NCI-H2107 treated with DMSO at 0.1 percent for 48 hours (cell line): ENCODE measurements around the gene SPAAR.
"Not testable (repeated sequence)": the region's sequence is repeated elsewhere in the genome, so short reads cannot be mapped to it uniquely, and the experiment has no call there.

Experiments used
- DNase-seq: peaks from one replicate; lab custom pipeline; 2025; ENCODE audit not compliant: unreplicated experiment; lab: John Stamatoyannopoulos, UW

SPAAR gene

DNA sequence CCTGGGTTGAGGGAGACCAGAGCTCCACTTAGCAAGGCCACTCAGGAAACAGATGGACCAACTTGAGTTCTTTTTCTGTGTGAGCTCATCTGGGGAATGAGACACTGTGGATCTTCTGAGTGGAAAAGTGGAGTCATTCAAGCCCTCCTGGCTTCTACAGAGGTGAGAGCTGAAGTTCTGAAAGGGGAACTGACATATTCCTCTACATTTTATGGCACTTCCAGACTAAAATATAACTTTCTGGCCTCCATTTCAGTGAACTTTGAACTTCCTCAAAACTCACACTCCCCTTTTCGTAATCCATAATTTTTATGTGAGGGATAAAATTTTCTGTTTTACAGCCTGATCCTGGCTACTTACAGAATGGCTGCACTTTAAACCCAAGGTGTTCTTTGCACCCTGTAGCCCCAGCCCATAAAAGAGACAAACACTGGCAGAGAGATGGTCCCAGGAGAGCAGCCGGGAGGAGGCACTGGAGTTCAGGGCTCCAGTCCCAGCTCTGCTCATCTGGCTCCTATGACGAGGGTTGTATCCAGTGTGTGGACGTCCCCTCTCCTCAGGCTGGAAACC is 10.8 kb downstream of the SPAAR start:
- DNase-seq: no peak

DNA sequence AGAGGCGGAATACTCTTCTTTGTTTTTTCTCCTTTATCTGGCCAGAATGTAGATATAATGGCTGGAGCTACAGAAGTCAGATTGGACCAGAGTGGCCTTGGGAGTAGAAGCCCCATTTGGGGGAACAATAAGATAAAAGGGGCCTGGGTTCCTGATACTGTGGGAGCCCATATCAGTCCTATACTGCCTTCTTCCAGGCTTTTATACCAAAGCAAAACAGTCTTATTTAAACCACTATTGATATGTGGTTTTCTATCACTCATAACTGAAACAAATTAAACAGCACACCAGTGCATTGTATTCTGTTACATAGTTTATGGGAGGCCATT is 14.3 kb downstream of the SPAAR start:
- DNase-seq: no peak

DNA sequence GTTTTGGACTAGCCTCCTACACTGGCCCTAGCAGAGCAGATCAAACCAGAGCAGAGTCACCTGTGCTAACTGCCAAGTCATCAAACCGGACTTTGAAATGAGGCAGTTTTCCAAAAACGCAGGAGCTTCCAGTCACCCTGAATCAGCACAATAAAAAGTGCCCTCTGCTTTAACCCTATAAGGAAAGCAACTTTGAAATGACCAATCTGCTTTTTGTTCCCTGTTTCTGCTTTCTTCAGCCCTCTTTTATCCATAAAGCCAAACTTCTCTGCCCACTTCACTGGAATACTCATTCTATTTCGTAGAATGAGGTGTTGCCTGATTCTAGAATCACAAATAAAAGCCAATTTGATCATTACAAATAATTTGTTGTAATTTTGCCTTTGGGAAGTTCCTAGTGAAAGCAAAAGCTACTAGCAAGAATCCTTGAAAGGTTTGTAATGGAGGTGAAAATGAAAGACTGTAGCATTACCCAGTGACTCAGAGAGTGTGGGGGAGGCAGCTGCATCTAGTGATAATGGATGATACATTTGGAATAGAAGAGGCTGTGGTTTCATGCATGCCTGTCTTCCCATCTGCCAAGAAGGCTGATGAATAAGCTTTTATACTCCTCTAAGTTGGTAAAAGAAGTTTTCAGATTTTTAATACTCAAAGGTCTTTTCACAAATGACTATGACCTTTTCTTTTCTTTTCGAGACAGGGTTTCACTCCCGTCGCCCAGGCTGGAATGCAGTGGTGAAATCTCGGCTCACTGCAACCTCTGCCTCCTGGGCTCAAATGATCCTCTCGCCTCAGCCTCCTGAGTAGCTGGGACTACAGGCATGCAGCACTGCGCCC is 14.9 kb downstream of the SPAAR start:
- peak; percentile 32 for DNase-seq

DNA sequence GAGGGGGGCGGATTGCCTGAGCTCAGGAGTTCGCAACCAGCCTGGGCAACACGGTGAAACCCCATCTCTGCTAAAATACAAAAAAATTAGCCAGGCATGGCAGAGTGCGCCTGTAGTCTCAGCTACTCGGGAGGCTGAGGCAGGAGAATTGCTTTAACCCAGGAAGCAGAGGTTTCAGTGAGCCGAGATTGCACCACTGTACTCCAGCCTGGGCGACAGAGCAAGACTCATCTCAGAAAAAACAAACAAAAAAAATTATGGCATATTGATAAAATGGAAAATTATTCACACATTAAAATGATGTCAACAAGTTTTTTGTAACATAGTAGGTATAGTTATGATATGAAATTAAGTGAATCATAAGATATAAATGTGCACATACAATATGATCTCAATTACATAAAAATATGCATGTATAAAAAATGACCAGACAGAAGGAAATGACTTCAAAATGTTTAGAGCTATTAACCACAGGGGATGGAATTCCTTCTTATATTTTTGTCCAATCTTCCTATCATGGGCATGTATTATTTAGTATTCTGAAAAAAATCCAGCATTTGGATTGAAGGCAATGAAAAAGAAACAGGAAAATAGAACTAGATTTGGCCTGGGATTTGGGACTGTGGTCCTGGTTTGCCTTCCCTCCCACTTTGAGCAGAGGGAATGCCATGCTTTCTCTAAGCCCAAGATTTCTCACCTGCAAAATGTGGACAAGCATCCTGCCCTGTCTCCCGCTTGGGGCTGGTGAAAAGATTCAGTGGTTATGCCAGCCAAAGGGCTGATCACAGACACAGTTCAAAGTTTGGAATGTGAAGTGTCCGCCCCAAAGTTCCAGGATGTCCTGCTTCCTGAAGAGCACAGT is 19.5 kb downstream of the SPAAR start:
- no peak for DNase-seq

DNA sequence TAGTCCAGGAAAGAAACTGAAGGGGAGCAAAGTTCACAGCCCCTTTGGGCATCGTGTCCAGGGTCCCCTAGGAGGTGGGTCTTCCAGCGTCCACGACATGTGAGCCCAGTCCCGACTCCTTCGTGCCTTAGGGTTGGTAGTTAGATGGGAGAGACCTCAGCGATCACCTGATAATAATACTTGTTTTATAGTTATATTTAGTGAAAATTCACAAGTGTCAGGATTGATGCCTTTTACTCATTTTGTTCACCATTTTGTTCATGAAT is 20.1 kb downstream of the SPAAR start:
- no peak for DNase-seq

DNA sequence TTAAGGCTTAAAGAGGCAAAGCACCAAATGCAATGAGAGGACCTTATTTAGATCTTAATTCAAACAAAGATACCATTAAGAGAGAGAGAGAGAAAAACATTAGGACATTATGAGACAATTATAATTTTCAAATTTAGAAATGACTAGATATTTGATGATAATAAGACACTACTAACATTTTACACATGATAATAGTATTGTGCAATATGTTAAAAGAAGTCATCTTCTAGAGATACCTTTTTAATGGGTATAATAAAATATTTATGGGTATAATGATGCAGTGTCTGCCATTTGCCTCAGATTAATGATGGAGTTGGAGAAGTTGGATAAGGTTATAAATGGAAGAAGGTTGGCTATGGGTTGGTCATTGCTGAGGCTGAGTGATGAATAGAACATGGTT is 21.2 kb downstream of the SPAAR start:
- no peak for DNase-seq

DNA sequence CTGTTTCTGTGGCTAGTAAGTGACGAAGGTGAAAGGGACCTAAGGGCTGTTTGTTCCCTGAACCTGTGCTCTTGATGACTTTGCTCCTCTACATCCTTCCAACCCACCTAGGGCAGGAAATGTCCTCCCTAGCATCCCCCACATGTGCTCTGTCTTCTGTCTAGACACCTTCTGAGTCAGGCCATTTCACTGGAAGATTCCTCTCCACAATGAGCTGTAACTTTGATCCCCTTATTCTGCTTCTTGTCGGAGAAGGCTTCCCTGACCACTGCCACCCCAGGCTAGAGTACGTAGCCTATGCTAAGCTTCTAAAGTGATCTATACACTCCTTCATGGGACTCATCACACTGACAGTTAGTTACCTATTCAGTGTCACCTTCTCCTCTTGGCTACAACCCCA is 21.7 kb downstream of the SPAAR start:
- no peak for DNase-seq

DNA sequence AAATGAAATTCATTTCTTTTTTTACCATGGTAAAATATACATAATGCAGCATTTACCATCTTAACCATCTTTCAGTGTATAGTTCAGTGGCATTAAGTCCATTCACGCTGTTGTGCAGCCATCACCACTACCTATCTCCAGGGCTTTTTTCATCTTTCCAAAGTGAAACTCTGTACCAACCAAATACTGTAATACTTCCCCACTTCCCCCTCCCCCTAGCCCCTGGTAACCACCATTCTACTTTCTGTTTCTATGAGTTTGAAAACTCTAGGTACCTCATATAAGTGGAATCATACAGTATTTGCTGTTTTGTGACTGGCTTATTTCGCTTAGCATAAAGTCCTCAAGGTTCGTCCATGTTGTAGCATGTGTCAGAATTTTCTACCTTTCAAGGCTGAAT is 23.4 kb downstream of the SPAAR start:
- no peak for DNase-seq

DNA sequence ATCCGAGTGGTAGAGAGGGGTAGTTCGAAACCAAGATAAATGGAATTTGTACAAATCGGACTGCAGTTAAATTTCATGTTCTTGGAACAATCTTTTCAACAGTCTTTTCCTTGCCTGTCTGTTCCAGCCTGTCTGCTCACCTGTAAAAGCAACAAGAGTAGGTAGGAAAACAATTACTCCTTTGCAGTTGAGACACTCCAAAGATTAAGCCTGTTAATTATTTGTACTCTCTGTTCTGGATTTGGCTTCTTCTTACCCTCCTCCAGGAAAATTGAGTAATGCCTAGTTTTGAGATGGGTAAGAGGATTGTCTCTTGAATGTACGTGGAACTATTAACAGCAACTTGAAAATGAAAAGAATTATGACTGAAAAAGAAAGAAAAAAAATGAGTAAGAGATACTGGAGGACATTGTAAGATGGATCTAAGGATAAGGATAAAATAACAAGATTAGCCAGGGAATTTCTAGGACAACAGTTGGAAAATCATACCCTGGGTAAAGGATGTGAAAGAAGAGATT is 24.3 kb downstream of the SPAAR start:
- DNase-seq: no peak

DNA sequence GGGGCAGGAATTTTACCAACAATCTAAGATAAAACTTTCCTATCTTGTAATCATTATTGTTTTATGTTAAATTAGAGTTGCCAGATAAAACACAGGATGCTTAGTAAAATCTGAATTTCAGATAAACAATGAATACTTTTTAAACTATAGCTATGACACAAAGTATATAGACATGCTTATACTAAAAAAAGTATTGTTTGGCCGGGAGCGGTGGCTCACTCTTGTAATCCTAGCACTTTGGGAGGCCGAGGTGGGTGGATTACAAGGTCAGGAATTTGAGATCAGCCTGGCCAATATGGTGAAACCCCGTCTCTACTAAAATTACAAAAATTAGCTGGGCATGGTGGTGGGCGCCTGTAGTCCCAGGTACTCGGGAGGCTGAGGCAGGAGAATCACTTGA is 24.8 kb downstream of the SPAAR start:
- not testable (repeated sequence) for DNase-seq

DNA sequence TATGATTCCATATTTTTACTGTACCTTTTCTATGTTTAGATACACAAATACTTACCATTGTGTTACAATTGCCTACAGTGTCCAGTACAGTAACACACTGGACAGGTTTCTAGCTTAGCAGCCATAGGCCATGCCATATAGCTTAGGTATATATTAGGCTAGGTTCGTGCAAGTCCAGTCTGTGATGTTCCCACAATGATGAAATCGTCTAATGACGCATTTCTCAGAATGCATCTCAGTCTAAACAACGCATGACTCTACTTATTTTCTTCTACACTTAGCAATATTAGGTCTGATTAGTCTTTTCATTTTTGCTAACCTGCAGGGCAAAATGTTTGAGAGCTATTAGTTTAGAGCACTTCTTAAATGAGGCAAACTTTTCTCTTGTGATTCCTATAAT is 26.0 kb downstream of the SPAAR start:
- DNase-seq: no peak

DNA sequence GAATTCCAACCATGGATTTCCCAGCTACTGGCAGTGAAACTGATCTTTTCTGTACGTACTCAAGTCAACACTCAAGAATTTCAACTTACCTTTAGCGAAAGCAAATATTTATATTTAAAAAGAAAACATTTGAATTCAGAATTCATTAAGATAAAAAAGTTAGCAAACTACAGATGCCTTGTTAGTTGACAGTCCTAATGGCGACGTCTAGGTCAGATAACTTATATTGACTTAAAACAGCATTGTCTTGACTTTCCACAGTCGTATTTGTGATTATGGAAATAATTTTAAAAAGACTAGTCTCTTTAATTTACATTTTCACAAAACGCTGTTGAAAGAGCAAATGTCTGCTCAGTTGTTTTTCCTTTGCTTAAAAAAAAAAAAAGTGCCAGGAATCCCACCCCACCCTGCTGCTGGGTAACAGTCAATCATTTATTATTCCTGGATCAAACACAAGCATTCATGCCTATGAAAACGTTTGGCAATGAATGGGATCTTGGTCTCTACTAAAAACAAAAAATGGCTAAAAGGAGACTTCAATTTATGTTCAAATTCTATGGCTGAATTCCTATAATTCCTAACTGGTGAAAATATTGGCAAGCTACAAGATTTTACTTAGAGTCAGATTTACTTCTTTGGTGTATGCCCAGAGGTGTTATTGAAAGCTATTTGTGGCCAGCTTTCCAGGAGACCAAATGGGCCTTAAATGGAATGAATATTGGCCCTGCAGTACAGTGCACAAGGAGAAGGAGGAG is 26.6 kb downstream of the SPAAR start:
- DNase-seq: no peak

DNA sequence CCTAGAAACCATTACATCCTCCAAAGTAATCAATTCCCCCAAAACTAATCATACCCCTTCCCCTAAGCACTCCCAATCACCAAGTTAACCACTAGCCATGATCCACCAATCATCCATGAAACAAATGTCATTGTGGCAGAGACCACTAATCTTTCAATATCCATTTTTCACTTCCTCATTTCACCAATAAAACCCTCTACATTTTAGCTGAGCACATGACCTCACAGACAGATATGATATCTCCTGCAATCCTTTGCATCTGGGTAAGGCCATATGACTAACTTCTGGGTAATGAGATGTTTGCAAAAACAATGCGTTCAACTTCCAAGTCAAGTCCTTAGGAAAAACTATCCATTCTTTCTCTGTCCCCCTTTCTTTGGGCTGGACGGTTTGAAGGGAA is 27.9 kb downstream of the SPAAR start:
- DNase-seq: no peak

DNA sequence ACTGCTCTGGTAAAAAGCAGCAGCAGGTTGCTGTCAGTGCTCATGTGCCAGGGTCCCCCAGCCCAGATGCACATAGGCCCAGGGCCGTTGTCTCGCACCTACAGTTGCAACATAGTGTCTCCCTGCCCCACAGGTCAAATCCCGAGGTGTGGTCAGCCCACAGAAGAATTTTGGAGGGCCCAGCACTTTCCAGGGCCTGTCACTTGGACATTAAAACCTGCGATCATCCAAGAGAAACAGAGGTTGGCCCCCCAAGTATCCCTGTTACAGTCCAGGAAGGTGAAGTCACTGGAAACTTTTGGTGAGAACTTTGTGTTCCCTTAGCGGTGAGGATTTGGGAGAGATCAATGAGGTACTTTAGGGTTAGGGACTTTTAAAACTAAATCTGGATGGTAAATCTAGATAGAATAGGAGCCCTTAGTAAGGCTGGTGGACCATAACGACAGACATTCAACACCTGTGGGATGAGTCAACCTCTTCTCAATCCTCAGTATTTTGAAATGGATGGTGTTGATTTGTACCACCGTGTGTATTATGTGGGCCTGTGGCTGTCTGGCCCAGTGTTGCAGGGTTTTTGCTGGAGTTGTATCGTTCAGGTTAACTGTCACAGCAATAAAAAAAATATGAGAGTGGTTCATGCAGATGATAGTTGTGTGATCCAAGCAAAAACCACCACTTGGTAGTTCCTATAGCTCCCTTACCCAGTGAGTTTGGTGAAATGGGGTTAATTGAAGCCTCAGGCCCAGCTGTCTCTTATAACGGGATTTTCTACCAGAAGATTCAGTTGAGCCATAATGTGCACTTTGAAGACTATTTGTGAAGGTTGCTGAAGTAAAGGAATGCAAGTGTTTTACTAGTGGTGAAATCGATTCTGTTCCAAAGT is 29.4 kb downstream of the SPAAR start:
- DNase-seq: no peak

DNA sequence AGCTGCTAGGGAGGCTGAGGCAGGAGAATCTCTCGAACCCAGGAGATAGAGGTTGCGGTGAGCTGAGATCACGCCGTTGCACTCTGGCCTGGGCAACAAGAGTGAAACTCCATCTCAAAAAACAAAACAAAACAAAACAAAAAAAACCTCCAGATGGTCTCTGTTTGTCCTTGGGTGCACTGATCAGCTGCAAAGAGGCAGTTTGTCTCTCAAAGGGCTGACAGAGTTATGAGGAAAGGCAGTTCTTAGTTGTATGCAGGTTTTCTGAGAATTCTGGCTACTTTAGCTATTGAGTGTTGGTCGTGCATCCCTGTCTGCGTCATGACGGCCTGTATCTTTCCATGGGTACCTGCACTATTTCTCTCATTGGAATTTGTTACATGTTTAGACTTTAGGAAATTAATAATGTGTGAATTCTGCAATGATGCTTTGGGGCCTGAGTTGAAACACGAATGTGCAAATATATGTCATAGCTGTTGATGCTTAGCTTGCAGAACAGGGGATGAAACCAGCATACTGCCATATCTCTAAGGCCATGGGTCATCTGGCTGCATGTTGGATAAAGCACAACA is 30.5 kb downstream of the SPAAR start:
- no peak for DNase-seq

DNA sequence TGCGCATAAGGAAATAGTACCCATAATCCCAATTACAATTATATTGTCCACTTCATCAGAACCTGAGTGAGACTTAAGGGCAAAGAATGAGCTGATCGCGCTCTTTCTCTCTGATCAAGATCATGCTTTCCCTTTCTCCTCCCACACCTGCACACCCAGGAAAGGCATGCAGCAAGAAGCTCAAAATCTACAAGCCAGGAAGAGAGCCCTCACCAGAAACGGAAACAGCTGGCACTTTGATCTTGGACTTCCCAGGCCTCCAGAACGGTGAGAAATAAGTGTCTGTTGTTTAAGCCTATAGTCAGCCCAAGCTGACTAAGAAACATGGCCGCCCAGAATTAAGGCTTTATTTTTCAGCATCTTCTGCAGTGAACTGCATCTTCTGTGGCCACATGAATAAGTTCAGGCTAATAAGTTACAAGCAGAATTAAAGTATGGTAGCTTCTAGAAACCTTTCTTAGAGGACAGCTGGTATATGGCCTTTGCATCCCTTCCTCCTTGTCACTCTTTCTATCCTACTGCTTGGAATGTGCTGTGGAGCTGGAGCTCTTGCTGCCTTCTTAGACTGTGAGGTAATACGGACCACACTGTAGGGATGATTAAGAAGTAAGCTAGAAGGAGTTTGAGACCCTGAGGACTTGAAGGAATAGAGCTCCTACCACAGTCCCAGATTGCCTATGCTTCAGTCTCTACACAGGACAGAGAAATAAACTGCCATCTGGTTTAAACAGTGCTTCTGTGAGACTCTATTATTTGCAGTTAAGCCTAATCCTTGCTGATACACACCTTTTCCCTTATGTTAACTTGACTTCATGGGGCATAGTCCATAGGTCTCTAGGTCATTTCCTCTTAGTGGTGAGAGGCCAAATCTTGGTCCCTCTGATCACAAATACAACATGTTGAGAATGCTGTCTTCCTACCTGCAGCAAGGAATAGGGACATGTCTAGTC is 31.4 kb downstream of the SPAAR start:
- DNase-seq: no peak

DNA sequence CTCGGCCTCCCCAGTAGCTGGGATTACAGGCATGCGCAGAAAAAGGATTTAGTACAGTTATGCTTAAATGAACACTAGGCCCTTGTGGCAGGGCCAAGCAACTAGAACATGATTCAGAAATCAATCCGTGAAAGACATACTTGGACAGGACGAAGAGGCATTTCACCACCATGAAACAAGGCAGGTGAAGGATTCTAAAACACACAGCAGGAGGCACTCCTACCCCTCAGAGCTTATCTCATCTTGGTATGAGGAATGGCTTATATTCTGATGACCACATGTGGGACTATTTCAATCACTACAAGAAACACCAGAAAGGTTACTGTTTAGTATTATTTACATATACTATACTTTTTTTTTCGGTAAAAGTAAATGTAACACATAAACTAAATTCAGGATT is 33.0 kb downstream of the SPAAR start:
- DNase-seq: no peak

DNA sequence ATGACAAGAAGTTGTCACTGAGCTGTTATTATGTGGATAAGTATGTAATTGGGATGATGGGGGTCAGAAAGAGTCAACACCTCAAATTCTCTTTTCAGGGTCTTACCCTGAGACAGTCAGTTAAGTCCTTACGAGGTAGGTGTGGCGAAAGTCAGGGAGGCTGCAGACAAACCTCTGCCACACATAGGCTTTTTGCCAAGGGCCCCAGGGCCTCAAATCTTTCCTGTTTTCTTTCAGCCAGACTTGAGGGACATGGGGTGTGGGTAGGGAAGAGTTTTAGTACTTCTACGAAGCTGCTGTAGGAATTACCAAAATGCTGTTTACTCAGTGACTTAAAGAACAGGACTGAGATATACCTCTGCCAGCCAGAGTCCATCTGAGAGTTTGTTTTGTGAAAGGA is 34.9 kb downstream of the SPAAR start:
- DNase-seq: no peak

DNA sequence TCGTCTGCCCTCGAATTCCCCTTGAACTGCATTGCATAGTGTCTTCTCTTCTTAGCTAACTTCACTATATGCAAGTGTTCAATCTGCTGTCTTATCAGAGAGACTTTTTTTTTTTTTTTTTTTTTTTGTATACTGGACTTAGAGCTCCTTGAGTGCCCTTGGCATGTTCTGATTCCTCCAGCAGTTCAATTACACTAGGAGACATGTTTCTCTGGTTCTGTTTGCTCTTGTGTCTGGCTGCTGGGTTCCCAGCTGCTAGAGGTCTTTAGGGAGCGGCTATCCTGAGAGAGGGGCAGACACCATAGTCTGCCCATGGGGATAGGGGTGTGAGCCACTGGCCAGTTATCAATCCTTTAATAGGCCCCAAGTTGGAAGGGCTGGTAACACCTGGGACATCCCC is 35.6 kb downstream of the SPAAR start:
- no peak for DNase-seq
